Right atrium auricular region (tissue), 2 donors: ENCODE measurements around the gene SLC6A9. TPM values are rescaled to one million over a fixed set of nuclear protein-coding genes. Genes with fewer than 3 reads are reported as not detected.

Source experiments
- DNase-seq: peaks from one replicate; pipeline ENCODE4 v3.0.0-alpha.2; 2019; ENCODE audit warnings: low spot score
- H3K27ac ChIP-seq, 2 donors: fragments of 200-600 bp; sonication (generic); 1 replicate in 1 of 2; 2 replicates in 1 of 2; pipeline ENCODE4 v1.5.1; 2016 to 2019
- H3K27me3 ChIP-seq, 2 donors: fragments of 200-600 bp; sonication (generic); one replicate each; pipeline versions ENCODE4 v1.5.1 to v1.6.0; 2017 to 2019
- H3K36me3 ChIP-seq: fragments of 200-600 bp; sonication (generic); one replicate; pipeline ENCODE4 v1.5.1; 2016
- H3K4me1 ChIP-seq, 2 donors: fragments of 200-600 bp; sonication (generic); one replicate each; pipeline versions ENCODE4 v1.5.1 to v1.6.0; 2017 to 2019
- H3K4me3 ChIP-seq, 2 donors: fragments of 200-600 bp; sonication (generic); 1 replicate in 1 of 2; 2 replicates in 1 of 2; pipeline ENCODE4 v1.5.1; 2017 to 2019; ENCODE audit warnings: mild to moderate bottlenecking in 1 of 2, moderate library complexity in 1 of 2
- H3K9me3 ChIP-seq, 2 donors: fragments of 200-600 bp; sonication (generic); one replicate each; pipeline ENCODE4 v1.5.1; 2019
- CTCF ChIP-seq, 2 donors: fragments of 200-600 bp; sonication (generic); IDR thresholded peaks; one replicate each; pipeline ENCODE4 v1.5.1; 2019; ENCODE audit warnings: antibody characterized with exemption in 2 of 2
- total RNA-seq, 2 donors: library from RNA; depleted of rRNA; stranded (reverse); fragments of >200 nt; gene quantifications; one replicate each; pipeline ENCODE4 v1.1.0, GENCODE V29; 2016

Gene SLC6A9
- total RNA-seq, 2 donors from 2014 or later, result 1.0 to 1.6 TPM

GRCh38 chr1:43947061-43947873, 84.0 kb downstream of the SLC6A9 start:
- DNase-seq, result no peak
- peaks cover 0 to 33% of the 10 kb centered on the region in 2 donors for H3K4me1 ChIP-seq

More at GRCh38 chr1:43947061-43947873, 84.0 kb downstream of the SLC6A9 start:
- Histone ChIP-seq H3K27ac (peak overlapping the region; percentile 93 to 96), H3K27me3 (no peaks in the 10 kb centered on the region), H3K4me3 (peak overlapping the region; percentile 63 to 79), H3K36me3 (peaks cover 6% of the 10 kb centered on the region), H3K9me3 (no peaks in the 10 kb centered on the region)
- no peak for TF ChIP-seq CTCF (IDR thresholded peaks at IDR 0.05)

Other genes starting within 250 kb of the SLC6A9 start
- under 1 TPM in 1 of 2 donors, not detected in 1; 0.75 TPM for gene ARTN, start 97.7 kb downstream of the SLC6A9 start, total RNA-seq
- 10 to 100 TPM; 25.9 to 28.1 TPM for gene IPO13, start 84.5 kb downstream of the SLC6A9 start, total RNA-seq
- 10 to 100 TPM; 20.5 to 23.0 TPM for gene DPH2, start 61.5 kb downstream of the SLC6A9 start, total RNA-seq
- gene ATP6V0B, start 56.5 kb downstream of the SLC6A9 start, total RNA-seq, result 100 to 1,000 TPM; 108 to 154 TPM
- gene B4GALT2, start 52.3 kb downstream of the SLC6A9 start, total RNA-seq, result 10 to 100 TPM; 33.0 to 48.5 TPM
- gene CCDC24, start 39.9 kb downstream of the SLC6A9 start, total RNA-seq, result 1 to 10 TPM; 1.6 to 2.0 TPM
- gene KLF17, start 87.4 kb upstream of the SLC6A9 start, total RNA-seq, result not detected
- gene KLF18, start 110.2 kb upstream of the SLC6A9 start, total RNA-seq, result not detected
- 10 to 100 TPM; 23.0 to 32.1 TPM for gene DMAP1, start 182.0 kb upstream of the SLC6A9 start, total RNA-seq